K562 (cell line): ENCODE data around the gene ZNF8. TPM values are rescaled to one million over a fixed set of nuclear protein-coding genes. Genes with fewer than 3 reads are reported as not detected.

Experiments used
- CBX2 ChIP-seq: fragments of 200-600 bp; sonication (generic); IDR thresholded peaks from one replicate; pipeline ENCODE4 v1.6.1; 2012; ENCODE audit warnings: mild to moderate bottlenecking, low read length, inconsistent platforms; ENCODE audit not compliant: insufficient read depth, poor library complexity, severe bottlenecking
- E2F8 ChIP-seq: fragments of 450-650 bp; IDR thresholded peaks from 2 replicates; pipeline ENCODE4 v1.7.1; 2018; ENCODE audit warnings: mild to moderate bottlenecking, low read depth; ENCODE audit not compliant: partially characterized antibody
- E4F1 ChIP-seq: fragments of 250-450 bp; sonication (Bioruptor Pico); IDR thresholded peaks from 2 replicates; pipeline ENCODE4 v1.5.0; 2021; ENCODE audit warnings: mild to moderate bottlenecking, borderline replicate concordance
- HMGN3 ChIP-seq: IDR thresholded peaks from 2 replicates; pipeline ENCODE4 v1.6.1; 2011; ENCODE audit warnings: borderline replicate concordance, low read depth, mild to moderate bottlenecking, mixed read lengths, low read length; ENCODE audit not compliant: insufficient read length; ENCODE audit errors: extremely low read depth
- NFE2 ChIP-seq: IDR thresholded peaks from 2 replicates; pipeline ENCODE4 v1.6.1; 2014; ENCODE audit warnings: antibody characterized with exemption, low read depth
- PRDM10 ChIP-seq: fragments of 450-650 bp; IDR thresholded peaks from 2 replicates; pipeline ENCODE4 v1.6.1; 2018; ENCODE audit not compliant: partially characterized antibody
- TAF7 ChIP-seq: fragments of 450-650 bp; IDR thresholded peaks from 2 replicates; pipeline ENCODE4 v1.6.1; 2016; ENCODE audit warnings: missing genetic modification characterization, missing compliant biosample characterization
- TBP ChIP-seq: optimal IDR thresholded peaks from 2 replicates; pipeline ENCODE3; 2011; ENCODE audit warnings: low read depth, low read length, improper control_type of control experiment
- TSHZ1 ChIP-seq: fragments of 250-450 bp; sonication (Bioruptor Pico); IDR thresholded peaks from 2 replicates; pipeline ENCODE4 v1.4.0; 2020; ENCODE audit warnings: mild to moderate bottlenecking, moderate library complexity
- ZC3H11A ChIP-seq: IDR thresholded peaks from 2 replicates; pipeline ENCODE4 v1.6.1; 2012; ENCODE audit warnings: low read depth, low read length, improper control_type of control experiment
- ZEB2 ChIP-seq: fragments of 450-650 bp; IDR thresholded peaks from 2 replicates; pipeline ENCODE4 v1.6.1; 2016
- polyA plus RNA-seq, 8 experiments: library from polyadenylated mRNA; depleted of rRNA in 4 of 8; stranded (reverse) in 5 of 8; unstranded in 3 of 8; fragments of >200 nt; fragmentation: Nextera tagmentation in 2 of 8; fragmentation: Illumina TruSeq in 1 of 8; extraction: Ambion mirVana in 2 of 8; extraction: Trizol in 1 of 8; gene quantifications; 2 replicates each; pipeline versions ENCODE4 v1.2.1 to v1.2.3, GENCODE V29; 2011 to 2014; ENCODE audit warnings: inconsistent platforms in 1 of 8, missing spikeins in 1 of 8
- total RNA-seq, 7 experiments: library from RNA; depleted of rRNA in 6 of 7; stranded (reverse); fragments of >200 nt in 6 of 7; fragmentation: Illumina TruSeq in 2 of 7; extraction: Trizol in 2 of 7; gene quantifications; 2 replicates each; pipeline versions ENCODE4 v1.2.1 to v1.2.3, GENCODE V29; 2011 to 2021; ENCODE audit warnings: low replicate concordance in 1 of 7
- TF ChIP-seq, protein P1 (sequence below): sonication (generic); formaldehyde crosslinking; IDR thresholded peaks from 2 replicates; pipeline ENCODE4 v1.8.0; 2022; ENCODE audit warnings: mild to moderate bottlenecking, missing genetic modification reagents

Gene ZNF8
- total and polyA plus RNA-seq, 9 of the 15 experiments (the other 6 are each of a cell fraction or from before 2014, with no cell fraction given) = 0.71 to 7.7 (median 4.7) TPM

DNA sequence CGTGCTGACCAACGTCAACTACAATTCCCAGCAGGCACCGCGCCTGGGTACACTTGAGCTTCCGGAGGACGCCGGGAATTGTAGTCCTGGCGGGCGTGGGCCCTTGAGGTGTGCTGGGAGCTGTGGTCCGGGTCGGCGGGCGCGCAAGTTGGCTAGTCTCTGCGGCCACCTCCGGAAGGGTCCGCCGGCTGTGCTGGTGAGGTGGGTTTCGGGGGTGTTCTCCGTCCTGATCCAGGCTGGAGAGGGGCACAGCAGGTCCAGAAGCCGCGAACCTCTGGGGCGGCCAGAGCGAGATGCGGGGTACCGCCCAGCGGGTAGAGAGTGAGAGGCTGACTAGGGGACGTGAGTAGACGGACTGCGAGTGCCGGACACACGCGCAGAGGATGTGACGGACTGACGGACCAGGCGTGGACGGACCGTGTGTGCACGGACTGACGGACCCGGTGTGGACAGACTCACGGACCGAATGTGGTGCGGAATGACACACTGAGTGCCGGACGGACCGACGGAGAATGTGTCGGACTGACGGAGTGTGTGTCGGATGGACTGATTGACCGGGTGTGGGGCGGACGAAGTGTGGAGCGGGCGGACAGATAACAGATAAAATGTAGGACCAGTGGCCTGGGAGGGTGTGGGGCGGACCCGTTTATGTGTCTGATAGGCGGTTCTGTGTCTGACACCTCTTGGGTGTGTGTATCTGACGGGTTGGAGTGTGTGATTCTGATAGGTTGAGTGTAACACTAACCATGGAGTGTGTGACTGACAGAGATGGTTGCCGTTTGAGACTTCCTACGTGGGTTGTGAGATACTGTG lies 48.4 kb downstream of the ZNF8 start, which contains the start of gene ZSCAN22 (continued):
- peak; percentile 57 for TF ChIP-seq PRDM10
- no peak for TF ChIP-seq HMGN3
- TF ChIP-seq ZC3H11A = no peak; the same call in 1 of the 2 replicates
- TF ChIP-seq, protein P1, sequence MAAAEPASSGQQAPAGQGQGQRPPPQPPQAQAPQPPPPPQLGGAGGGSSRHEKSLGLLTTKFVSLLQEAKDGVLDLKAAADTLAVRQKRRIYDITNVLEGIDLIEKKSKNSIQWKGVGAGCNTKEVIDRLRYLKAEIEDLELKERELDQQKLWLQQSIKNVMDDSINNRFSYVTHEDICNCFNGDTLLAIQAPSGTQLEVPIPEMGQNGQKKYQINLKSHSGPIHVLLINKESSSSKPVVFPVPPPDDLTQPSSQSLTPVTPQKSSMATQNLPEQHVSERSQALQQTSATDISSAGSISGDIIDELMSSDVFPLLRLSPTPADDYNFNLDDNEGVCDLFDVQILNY (CRISPR knock-in tag) = peak; percentile 93; the same call in 1 of the 2 replicates
- 0 out of 2 replicates have a peak, but pooled peaks have one; percentile 40 for TF ChIP-seq TSHZ1 (CRISPR knock-in tag)
- peak; percentile 38; the same call in 1 of the 2 replicates for TF ChIP-seq NFE2
- TF ChIP-seq TBP = peak; percentile 86
- TF ChIP-seq ZEB2 = peak; percentile 98
- peak; percentile 65 for TF ChIP-seq TAF7 (tag)
- no peak for TF ChIP-seq CBX2
- peak; percentile 78 for TF ChIP-seq E2F8
- no peak for TF ChIP-seq E4F1
